Adrenal gland (tissue), 12 donors: Measurements from ENCODE around the gene AUNIP. TPM values are rescaled to one million over a fixed set of nuclear protein-coding genes. Genes with fewer than 3 reads are reported as not detected.

Source experiments
- DNase-seq, 7 donors: peaks; one replicate each; pipeline ENCODE4 v3.0.0-alpha.2; 2019 to 2020
- H3K27ac ChIP-seq, 5 donors: fragments of 200-600 bp; sonication (generic) in 4 of 5; 1 replicate in 3 of 5; 2 replicates in 2 of 5; pipeline versions ENCODE4 v1.5.1 to v1.8.0; 2016 to 2020; ENCODE audit warnings: mild to moderate bottlenecking in 1 of 5
- H3K27me3 ChIP-seq: fragments of 200-600 bp; 2 replicates; pipeline ENCODE4 v1.8.0; 2021
- H3K36me3 ChIP-seq, 2 donors: fragments of 200-600 bp; replicated peaks in 1 of 2; 1 replicate in 1 of 2; 2 replicates in 1 of 2; pipeline versions ENCODE4 v1.5.1 to v1.8.0; 2018 to 2022
- H3K4me1 ChIP-seq, 2 donors: fragments of 200-600 bp; replicated peaks in 1 of 2; 1 replicate in 1 of 2; 2 replicates in 1 of 2; pipeline versions ENCODE4 v1.5.1 to v1.8.0; 2018 to 2021
- H3K4me3 ChIP-seq, 4 donors: fragments of 200-600 bp; sonication (generic) in 3 of 4; one replicate each; pipeline ENCODE4 v1.5.1; 2016 to 2018
- H3K9me3 ChIP-seq, 3 donors: fragments of 200-600 bp; sonication (generic) in 1 of 3; replicated peaks in 1 of 3; 1 replicate in 2 of 3; 2 replicates in 1 of 3; pipeline versions ENCODE4 v1.5.1 to v1.8.0; 2016 to 2021
- CTCF ChIP-seq, 6 experiments: fragments of 450-650 bp in 4 of 6; fragments of 200-600 bp in 2 of 6; sonication (generic) in 1 of 6; IDR thresholded peaks; 1 replicate in 5 of 6; 2 replicates in 1 of 6; pipeline versions ENCODE4 v1.5.1 to v1.8.0; 2016 to 2021; ENCODE audit warnings: antibody characterized with exemption in 6 of 6, mild to moderate bottlenecking in 2 of 6, moderate library complexity in 1 of 6
- POLR2A ChIP-seq, 2 donors: fragments of 450-650 bp; IDR thresholded peaks; one replicate each; pipeline ENCODE4 v1.6.1; 2017; ENCODE audit warnings: antibody characterized with exemption in 2 of 2, mild to moderate bottlenecking in 2 of 2, moderate library complexity in 1 of 2
- WGBS, 4 donors: extraction: QIAGEN DNeasy Blood & Tissue Kit in 2 of 4; methylation state at CpG; one replicate each; pipeline versions ENCODE4 v1.1.5 to v1.1.7; 2013 to 2017; 5-methylcytosine and 5-hydroxymethylcytosine counted together
- intact Hi-C, 2 donors: fragments of 100-400 bp; cut with DNase I; formaldehyde crosslinking; loops; one replicate each; pipeline versions ENCODE4 v1.14.1 to v1.15.0; 2022 to 2023
- polyA plus RNA-seq, 3 donors: library from polyadenylated mRNA; stranded (reverse); fragments of 200-250 nt in 2 of 3; fragments of 350-450 nt in 1 of 3; fragmentation: Illumina TruSeq in 1 of 3; extraction: RNeasy Lipid Tissue Mini Kit (QIAGEN cat#74804) in 1 of 3; gene quantifications; one replicate each; pipeline ENCODE4 v1.2.3, GENCODE V29; 2013 to 2014
- total RNA-seq, 9 donors: library from RNA; depleted of rRNA in 4 of 9; stranded (reverse); fragments of >200 nt in 4 of 9; fragments of 120-200 nt in 1 of 9; fragmentation: NEBNext Ultra II Directional in 1 of 9; extraction: Animal tissue kit (Norgen Biotek cat#: 25700) in 1 of 9; gene quantifications; one replicate each; pipeline versions ENCODE4 v1.1.0 to v1.2.4, GENCODE V29; 2013 to 2023
- donor health status: healthy with polysubstance abuse.
- donor health status: Bipolar disorder and iron deficiency.
- donor health status: DM: yes; HTN: yes; CAD: no.
- donor health status: DM: no; HTN: no; CAD: no.
- donor health status: DM: no; HTN: no; CAD: no.
- donor health status: DM: yes; HTN: yes; CAD: no.

The AUNIP gene
- total and polyA plus RNA-seq, 12 donors: 0.24 to 3.4 (median 0.78) TPM

GRCh38 chr1:25866288-25866687 lies 7.0 kb upstream of the AUNIP start:
- 59 to 80% (median 69%) methylated on average over 1 of the region's 1 CpG for WGBS, 4 donors
- H3K9me3 ChIP-seq: no peaks in the 10 kb centered on the region
- peaks cover 0 to 22% of the 10 kb centered on the region in 2 donors for H3K36me3 ChIP-seq
- TF ChIP-seq CTCF (IDR thresholded peaks at IDR 0.05): no peak
- TF ChIP-seq POLR2A (IDR thresholded peaks at IDR 0.05): no peak
- no peak overlapping the region for H3K27ac ChIP-seq
- H3K4me1 ChIP-seq: peaks cover 12 to 16% of the 10 kb centered on the region in 2 donors
- intact Hi-C loops: no loop called here
- peak in 1 of 7 donors; percentile 2 for DNase-seq
- no peak overlapping the region for H3K4me3 ChIP-seq
- H3K27me3 ChIP-seq: no peaks in the 10 kb centered on the region

- WGBS, 4 donors: 88 to 96% (median 92%) methylated on average over 3 of the region's 3 CpGs
- peak in 1 of 7 donors; percentile 8 for DNase-seq
- intact Hi-C loops: loop anchor here in 1 of 2 donors (5.0 kb wide), 1 partner anchor 42 kb away; no protein-coding TSS in a partner anchor
- Histone ChIP-seq H3K36me3 (peaks cover 0 to 22% of the 10 kb centered on the region in 2 donors), H3K27ac (no peak overlapping the region), H3K27me3 (no peaks in the 10 kb centered on the region), H3K4me3 (no peak overlapping the region), H3K4me1 (peaks cover 0 to 16% of the 10 kb centered on the region in 2 donors), H3K9me3 (no peaks in the 10 kb centered on the region)
- no peak for TF ChIP-seq CTCF (IDR thresholded peaks at IDR 0.05)
- no peak for TF ChIP-seq POLR2A (IDR thresholded peaks at IDR 0.05)
Measured at GRCh38 chr1:25864434-25864833, 5.2 kb upstream of the AUNIP start.

GRCh38 chr1:25863486-25864262 lies 4.4 kb upstream of the AUNIP start:
- Histone ChIP-seq H3K27me3 (no peaks in the 10 kb centered on the region), H3K27ac (no peak overlapping the region), H3K36me3 (peaks cover 0 to 17% of the 10 kb centered on the region in 2 donors), H3K9me3 (no peaks in the 10 kb centered on the region), H3K4me1 (peaks cover 5 to 21% of the 10 kb centered on the region in 2 donors), H3K4me3 (no peak overlapping the region)
- 83 to 94% (median 88%) methylated on average over 8 to 25 of the region's 25 CpGs for WGBS, 4 donors
- DNase-seq: no peak
- intact Hi-C loops: loop anchor here in 1 of 2 donors (5.0 kb wide), 1 partner anchor 41 kb away; no protein-coding TSS in a partner anchor
- TF ChIP-seq CTCF (IDR thresholded peaks at IDR 0.05) (no peak), POLR2A (IDR thresholded peaks at IDR 0.05) (no peak)

- TF ChIP-seq CTCF (IDR thresholded peaks at IDR 0.05): no peak
- no peak for TF ChIP-seq POLR2A (IDR thresholded peaks at IDR 0.05)
- H3K36me3 ChIP-seq: peaks cover 0 to 17% of the 10 kb centered on the region in 2 donors
- no peaks in the 10 kb centered on the region for H3K27me3 ChIP-seq
- H3K4me1 ChIP-seq: peaks cover 6 to 26% of the 10 kb centered on the region in 2 donors
- no peak overlapping the region for H3K4me3 ChIP-seq
- H3K27ac ChIP-seq: no peak overlapping the region
- no peaks in the 10 kb centered on the region for H3K9me3 ChIP-seq
- DNase-seq: no peak
- 92 to 94% (median 92%) methylated on average over 13 to 20 of the region's 20 CpGs for WGBS, 4 donors
- intact Hi-C loops: loop anchor here in 1 of 2 donors (5.0 kb wide), 1 partner anchor 41 kb away; no protein-coding TSS in a partner anchor
Measured at GRCh38 chr1:25862785-25863485, 3.7 kb upstream of the AUNIP start.
